Measurements from ENCODE around the gene ATP10A.

The ATP10A gene

GRCh38 chr15:25738171-25738965, 124.8 kb downstream of the ATP10A start:
- no peak for FAIRE-seq

- no peak for FAIRE-seq
These were observed 125.9 kb downstream of the ATP10A start for GRCh38 chr15:25737218-25737643.

- no peak for FAIRE-seq
These were observed 126.7 kb downstream of the ATP10A start for GRCh38 chr15:25736461-25736860.

DNA sequence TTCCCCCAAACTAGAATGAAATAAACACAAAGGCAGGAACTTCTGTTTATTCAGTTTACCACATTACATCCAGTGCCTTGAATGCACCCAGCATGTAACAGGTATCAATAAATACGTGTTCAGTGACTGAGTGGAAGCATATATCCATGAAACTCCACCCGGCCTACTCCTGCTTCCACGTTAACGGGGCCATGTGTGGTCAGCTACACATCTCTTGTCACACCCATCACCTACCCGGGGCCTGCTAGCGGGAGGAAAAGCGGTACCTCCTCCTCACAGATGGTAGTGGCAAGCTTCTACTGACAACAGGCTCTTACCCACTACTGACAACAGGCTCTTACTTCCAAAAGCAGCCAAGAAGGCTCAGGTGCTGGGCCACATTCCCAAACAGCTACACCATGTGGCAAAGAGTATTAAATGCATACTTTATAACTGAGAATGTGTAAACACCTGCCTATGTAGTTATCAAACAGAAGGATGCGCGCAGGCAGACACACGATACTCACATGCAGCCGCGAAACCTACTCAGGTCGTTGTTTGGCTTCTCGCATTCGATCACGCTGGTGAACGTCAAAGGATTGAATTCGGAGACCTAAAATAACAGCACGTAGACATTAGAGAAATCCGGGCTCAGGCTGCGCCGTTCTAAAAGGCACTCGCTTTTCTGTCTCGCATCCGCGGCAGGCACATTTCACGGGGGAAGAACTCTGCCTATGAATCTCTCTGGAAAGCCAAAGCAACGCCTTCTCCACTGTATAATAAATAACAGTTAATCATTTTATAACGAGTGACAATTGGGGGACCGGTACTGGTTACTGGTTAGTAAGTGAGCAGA, 127.4 kb downstream of the ATP10A start:
- FAIRE-seq: no peak

DNA sequence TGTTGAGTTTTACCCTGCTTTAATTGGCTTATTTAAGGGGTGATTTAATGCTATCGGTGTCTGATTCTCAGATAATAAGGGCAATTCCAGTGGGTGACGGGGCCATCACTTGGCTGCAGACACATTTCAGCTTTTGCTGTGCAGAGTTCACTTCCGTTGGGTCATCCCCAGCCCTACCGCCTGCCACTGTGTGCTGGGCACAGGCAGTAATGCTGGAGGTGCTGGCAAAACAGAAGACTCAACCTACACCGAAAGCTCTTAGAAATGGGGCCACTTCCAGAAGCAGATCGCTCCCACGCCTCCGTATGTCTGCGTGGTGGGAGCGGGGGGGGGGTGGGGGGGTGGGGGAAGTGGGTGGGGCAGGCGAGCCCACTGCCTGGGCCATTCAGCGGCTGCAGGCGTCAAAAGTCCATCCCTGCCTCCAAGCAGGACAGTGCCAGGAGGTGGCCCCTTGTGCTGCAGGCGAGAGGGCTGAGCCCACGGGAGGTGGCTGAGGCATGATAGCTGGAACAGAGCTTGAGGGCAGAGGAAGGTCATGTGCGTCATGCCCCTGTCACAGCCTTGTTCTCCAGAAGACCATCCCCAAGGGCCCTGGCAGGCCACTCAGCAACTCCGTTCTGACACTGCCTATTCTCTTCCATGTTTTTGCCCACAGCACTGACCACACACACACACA, 128.3 kb downstream of the ATP10A start:
- FAIRE-seq: no peak

DNA sequence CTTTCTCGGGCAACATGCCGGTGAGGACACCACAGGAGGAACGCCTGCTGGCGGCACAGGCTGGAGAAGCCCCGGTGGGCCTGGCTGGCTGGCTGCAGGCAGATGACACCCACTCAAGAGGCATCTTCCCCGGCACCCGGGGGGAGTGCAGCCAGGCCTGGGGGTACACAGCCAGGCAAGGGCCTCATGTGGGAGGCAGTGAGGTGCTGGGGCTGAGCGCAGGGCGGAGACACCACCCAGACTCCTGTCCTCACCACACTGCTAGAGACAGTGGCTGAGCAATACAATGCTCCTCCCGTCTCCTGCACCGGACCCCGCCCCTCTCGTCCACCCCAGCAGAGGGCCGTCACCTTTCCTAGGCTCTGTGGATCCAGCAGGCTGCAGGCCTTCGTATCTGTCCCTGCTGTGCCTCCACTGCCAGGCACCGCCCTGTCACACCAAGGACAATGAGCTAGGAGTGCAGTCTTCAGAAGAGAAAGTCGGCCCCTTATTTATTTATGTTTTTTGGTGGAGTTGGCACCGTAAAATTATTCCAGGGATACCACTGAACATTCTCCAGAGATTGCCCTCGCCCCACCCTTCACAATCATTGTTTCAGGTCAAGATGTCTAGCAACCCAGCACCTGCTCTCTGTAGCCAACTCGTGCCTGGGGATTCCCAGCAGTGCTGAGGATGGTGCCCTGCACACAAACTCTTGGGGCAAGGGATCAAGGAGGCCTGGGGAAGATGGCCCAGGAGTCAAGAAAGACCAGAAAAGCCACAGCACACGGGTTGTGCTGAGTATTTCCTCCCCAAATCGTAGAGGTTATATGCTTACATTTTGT, 129.1 kb downstream of the ATP10A start:
- no peak for FAIRE-seq

DNA sequence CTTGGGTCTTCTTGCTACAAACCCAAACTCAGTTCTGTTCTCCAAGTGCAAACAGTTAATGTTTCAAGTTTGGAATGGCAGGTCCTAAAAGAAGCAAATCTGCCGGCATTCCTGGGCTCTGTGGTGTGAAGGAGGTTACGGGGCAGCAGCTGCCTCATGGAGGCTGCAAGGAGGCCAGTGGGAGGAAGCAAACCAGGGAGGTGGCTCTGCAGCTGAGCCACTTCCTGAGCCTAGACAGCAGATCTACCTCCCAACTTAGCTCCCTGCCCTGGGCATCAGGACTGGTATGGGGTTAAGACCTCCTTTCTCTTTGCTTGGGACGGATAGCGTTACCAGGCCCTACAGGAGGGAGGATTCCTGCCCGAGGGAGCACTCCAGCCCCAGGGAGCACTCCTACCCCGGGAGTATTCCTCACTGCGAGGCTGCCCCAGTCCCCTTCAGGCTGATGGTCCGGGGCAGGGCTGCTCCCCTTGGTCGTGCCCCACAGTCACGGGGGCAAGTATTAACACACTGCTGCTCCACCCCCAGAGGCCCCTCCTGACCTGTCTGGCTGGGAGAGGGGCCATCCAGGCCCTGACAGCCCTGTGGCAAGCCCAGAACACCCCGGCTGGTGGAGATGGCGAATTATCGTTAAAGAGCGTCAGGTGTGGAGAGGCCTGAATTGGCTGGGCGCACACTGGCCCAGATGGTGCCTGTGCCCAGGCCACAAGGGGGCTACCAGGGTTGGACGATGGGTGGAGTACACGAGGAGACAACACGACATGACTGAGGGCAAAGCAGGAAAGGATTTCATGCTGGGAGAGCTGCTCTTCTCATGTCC, 129.9 kb downstream of the ATP10A start:
- no peak for FAIRE-seq

- no peak for FAIRE-seq
These were observed 130.9 kb downstream of the ATP10A start for GRCh38 chr15:25732191-25732590.

DNA sequence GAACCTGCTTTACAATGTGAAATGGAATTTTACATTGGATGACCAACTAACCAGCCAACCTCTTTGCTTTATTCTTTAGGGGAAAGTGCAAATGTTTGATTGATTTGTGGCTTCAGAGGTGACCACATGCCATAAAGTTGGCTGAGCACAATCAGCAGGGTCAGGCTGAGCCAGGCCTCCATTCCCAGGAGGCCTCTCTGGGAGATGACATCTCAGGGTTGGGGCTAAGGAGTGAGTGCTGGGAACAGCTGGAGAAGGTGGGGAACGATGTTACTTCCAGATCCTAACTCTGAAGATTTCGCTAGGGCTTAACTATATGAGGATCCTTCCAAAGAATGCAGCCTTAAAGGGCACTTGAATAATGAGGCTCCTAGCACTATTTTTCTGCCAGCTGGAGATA, 131.7 kb downstream of the ATP10A start:
- no peak for FAIRE-seq

DNA sequence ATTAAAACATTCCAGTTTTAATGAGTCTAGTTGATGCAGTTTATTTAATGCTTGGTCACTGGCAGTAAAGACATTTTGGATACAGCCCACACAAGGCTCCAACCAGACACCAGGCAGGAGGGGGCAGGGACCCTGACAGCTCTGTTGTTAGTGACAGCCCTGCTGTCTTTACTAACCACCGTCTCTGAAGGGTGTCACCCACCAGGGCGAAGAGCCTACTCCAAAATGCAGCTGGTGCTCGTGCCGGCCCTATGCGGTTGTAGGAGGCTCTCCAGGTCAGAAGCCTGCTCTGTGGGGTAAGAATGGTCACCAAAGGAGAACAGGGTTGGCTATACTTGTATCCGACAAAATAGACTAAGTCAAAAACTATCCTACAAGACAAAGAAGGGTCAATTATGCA, 132.2 kb downstream of the ATP10A start:
- FAIRE-seq: no peak

DNA sequence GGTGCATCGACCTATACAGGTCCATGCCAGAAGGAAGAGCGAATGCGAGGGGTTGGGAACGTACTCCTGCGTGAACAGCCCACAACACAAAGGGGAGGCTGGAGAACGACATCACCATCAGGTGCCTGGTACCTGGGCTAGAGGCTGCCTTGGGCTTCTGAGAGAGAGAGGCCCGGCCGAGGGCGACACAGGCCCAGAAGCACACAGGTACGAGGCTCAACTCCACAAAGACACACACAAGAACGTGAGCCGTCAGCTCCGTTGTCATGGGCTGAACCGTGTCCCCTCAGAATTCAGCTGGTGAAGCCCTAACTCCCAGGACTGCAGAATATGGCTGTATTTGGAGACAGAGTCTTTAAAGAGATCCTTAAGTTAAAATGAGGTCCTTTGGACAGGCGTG, 134.3 kb downstream of the ATP10A start:
- no peak for FAIRE-seq

DNA sequence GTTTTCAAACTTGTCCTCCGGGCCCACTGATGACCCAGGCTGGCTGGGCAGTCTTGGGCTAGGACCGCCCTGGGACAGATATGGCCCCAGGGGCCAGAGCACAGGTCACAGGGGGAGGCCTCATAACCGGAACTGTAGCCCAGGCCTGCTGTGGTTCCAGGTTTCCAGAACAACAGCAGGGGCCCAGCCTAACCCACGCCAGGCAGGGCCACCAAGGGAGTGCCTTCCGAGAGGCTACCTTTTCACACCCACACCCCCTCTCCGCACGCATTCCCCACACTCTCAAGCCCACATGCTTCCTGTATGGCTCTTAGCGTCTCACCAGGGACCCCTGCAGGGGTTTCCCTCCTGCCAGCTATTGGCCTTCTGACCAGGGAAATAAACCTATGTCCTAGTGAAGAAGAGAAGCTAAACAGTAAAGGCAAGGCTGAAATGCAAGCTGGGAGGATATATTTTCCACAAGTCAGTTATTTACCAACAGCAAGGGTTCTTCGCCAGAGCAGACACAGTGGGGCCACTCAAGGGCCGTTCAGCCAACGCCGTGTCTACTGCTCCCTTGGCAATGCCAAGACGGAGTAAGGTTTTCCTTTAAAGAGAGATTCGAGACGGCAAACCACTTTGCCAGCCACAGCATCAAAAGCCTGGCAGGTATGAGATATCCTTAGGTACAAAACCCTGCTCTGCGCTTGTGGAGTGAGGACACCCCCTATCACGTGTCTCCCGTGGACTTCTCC, 135.1 kb downstream of the ATP10A start:
- no peak for FAIRE-seq

GRCh38 chr15:25727116-25727515, 136.0 kb downstream of the ATP10A start:
- FAIRE-seq: no peak

GRCh38 chr15:25725758-25726157, 137.4 kb downstream of the ATP10A start:
- no peak for FAIRE-seq

GRCh38 chr15:25724899-25725298, 138.2 kb downstream of the ATP10A start:
- no peak for FAIRE-seq

DNA sequence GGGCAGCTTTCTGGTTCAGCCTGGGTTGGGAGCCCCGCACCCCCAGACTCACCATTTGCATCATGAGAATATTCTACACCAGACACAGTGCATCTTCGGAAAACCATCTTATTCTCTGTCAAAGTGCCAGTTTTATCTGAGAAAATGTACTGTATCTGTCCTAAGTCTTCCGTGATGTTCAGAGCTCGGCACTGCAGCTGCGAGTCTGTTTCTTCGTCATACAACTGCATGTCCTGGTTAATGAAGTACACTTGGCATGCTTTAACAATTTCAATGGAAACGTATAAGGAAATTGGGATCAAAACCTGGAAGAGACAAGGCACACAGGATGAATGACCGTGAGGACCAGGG, 141.5 kb downstream of the ATP10A start:
- FAIRE-seq: no peak

- FAIRE-seq: no peak
These were observed 143.8 kb downstream of the ATP10A start for GRCh38 chr15:25719101-25719985.

DNA sequence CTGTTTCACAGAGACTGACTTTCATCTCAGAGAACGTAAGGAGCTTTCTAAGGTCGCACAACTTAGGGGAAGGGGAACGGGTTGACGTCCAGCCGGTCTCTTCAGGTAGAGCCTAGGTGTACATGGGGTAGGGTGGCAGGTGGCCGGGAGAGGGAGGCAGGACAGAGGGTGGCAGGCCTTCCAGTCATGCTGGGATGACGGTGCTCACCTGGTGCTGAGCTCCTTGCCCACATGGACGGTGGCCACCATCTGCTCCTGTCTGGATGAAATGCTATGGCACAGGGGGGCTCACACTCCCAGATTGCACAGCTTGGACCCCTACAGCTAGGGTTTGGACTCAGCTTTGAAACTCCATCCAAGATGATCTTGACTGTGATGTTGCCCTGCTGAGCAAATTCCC, 144.5 kb downstream of the ATP10A start:
- no peak for FAIRE-seq

DNA sequence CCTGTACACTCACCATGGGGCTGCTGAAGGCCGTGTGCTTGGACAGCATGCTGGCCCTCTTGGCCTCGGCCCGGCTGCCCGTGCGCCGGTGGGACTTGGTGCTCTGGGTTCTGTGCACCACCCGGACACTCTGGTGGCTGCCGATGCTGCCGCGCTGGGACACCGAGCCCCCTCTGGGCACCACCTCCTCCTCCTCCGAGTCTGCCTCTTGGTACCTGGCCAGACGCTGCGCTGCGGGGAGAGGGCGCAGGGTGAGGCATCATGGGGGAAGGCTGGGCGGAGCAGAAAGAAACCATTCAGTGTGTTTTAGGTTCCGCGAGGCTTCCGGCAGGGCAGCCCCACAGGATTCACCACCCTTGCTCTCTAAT, 145.0 kb downstream of the ATP10A start:
- FAIRE-seq: no peak

All from colon (tissue), 2 donors.